ENCODE measurements around the gene WAC.

WAC gene

DNA sequence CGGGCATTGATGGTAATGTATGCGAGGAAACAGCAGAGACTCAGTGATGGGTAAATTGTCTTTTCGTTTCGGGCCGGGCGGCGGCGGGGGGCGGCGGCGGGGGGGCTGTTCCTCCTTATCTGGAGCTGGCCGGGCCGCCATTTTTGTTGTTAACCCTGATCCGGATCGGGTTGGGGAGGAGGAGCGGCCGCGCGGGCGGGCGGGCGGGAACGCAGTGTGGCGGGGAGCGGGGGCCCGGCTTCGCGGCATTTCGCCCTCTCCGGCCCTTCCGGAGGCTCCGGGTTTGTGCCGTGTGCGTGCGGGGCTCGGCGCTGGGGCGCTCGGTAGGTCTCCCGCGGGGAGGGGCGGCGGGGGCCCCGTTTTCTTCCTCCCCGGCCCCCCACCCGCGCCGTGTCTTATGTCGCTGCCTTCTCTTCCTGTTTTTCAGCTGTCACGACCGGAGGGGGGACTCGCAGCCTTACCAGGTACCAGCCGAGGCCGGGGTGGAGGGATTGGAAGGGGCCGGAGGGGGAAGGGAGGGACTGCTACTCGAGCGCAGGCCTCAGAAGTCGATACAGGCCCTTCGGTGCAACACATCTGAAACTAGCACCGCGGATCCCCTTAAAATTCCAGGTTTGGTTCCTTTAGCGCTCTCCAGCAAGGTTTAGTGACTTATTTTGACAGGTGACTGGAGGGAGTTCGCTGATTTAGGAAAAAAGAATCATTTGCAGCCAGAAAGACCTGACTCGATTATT lies 820 bp downstream of the WAC start:
- no peak for DNase-seq

DNA sequence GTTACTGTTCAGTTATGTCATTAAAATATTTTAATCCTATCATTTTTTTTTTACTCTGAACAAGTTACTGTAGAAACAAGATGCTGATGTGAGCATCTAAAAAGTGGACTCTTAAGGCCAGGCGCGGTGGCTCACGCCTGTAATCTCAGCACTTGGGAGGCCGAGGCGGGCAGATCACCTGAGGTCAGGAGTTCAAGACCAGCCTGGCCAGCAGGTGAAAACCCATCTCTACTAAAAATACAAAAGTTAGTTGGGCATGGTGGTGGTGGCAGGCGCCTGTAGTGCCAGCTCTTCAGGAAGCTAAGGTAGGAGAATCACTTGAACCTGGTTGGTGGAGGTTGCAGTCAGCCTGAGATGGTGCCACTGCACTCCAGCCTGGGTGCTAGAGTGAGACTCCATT lies 2.9 kb downstream of the WAC start:
- DNase-seq = no peak

DNA sequence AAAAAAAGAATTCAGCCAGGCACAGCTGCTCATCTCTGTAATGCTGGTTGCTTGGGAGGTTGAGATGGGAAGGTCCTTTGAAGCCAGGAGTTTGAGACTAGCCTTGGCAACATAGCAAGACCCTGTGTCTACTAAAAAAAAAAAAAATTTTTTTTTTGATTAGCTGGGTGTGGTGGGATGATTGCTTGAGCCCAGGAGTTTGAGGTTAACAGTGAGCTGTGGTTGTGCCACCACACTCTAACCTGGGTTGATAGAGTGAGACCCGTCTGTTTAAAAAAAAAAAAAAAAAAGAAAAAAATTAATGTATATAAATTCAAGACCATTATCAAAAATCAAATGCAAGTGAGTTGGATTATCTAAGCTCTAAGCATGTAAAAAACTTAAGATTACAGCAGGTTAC lies 5.7 kb downstream of the WAC start:
- DNase-seq = no peak

DNA sequence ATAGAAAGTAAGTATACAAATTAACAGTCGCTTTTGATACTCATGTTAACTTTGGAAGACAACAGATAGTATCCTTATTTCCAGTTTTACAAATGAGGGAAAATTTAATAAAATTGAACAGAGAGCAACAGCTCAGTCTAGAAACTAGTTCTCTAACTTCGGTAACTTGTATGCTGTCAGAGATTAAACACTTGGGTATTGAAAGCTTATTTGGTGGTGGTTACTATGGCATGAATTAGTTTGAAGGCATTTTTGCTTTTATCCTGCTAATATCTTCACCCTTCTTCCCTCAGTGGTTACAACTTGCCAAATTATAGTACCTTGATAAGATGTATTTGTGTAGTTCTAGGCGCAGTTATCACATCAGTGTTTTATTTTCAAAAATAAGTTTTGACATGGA lies 7.2 kb downstream of the WAC start:
- no peak for DNase-seq

DNA sequence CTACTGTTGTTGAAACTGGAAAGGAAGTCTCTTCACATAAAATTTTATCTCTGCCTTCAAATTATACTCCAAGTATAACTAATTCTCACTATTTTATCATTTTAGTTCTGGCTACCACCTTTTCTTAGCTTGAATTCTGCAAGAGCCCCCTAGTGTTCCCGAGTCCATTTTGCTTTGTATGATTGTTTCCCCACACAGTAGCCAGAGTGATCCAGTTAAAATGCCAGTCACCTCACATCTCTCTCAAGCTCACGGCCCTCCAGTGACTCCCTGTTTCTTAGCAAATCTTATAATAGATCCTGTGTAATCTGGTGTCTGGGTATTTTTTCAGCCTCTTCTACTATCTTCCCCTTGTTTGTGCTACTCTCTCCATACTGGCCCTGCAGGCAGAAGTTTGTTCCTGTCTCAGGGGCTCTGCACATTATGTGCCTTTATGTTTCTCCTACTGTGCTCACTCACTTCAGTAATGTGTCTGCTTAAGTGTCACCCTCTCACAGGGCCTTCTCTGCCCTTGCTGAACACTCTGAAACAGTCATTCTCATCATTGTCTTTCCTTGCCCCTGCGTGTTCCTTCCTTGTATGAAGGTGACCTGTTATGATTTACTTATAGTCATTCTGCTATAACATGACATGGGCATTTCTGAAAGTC lies 8.9 kb downstream of the WAC start:
- no peak for DNase-seq

DNA sequence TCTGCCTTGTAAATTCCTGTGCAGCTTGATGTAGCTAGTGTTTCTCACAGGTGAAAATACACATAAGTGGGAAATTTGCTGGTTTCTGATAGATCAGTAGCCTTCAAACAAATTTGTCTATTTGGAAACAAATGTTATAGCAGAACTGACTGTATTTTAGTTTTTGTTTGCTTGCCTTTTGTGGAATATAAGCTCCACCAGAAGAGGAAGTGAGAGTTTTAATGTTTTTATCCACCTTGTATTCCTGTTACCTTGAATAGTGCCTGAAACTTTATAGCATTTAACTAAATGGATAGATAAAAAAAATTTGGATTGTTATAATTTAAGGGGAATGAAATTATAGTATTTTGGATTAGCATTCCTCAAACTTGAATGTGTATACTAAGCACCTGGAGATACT lies 9.8 kb downstream of the WAC start:
- DNase-seq = no peak

DNA sequence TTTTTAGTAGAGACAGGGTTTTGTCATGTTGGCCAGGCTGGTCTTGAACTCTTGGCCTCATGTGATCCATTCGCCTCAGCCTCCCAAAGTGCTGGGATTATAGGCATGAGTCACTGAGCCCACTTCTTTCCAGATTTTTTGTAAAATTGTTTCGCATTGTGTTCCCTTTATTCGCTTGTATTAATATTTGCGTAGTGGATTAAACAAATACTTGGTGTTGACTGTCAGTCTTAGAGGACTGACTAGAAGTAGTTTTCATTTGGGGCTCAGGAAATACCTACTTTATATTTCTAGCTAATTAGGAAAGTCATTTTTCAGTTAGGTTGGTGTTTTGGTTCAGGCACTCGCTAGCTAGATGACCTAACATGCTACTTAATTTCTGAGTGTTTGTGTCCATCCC lies 11.1 kb downstream of the WAC start:
- no peak for DNase-seq

DNA sequence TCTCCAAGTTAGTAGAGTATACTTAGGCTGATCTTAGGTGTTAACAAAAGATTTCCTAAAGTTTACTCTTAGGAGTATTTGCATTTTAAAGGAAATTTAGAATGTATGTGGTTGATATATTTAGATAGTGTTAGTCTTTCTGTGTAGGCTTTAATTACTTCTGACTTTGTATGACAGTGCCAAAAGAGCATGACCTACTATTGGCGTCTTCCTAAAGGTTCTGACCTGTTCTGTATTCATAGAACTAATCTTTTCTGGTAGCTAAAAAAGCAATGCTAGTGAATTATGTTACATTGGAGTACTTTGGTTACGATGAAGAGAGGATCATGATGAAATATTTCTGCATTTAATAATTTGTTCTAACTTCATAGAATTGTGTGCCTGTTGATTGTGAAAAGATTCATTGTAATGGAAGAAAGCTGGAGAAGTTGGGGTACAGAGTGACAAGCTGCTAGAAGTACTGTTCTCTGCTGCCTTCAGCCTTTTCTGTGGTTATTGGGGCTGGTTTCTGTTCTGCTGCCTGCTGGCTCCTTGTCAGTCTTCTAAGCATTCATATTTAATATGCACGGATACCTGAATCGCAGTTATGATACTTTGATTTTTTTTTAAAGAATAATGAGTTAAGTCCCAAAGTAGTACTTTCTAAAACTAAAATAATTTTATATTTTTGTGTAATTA lies 13.2 kb downstream of the WAC start:
- no peak for DNase-seq

DNA sequence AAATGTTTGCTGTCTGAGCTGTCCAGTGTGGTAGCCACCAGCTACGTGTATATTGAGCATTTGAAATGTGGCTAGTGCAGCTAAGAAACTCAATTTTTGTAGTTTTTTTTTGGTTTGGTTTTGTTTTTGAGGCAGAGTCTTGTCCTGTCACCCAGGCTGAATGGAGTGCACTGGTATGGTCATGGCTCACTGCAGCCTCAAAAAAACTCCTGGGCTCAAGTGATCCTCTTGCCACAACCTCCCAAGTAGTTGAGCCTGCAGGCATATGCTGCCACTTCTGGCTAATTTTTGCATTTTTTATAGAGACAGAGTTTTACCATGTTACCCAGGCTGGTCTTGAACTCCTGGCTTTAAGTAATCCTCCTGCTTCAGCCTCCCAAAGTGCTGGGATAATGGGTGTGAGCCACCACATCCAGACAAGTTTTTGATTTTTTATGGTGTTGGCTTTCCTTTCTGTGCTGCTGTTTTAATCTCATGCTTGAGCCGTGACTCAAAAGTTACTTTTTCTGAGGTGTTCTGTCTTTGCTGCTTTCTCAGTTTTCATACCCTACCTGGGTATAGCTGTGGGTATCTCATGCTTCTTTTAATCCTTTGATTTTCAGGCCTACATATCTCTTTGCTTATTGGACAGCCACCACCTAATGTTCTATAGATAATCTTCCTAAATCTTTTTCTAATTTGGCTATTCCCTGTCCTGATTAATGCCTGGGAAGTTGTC lies 16.0 kb downstream of the WAC start:
- DNase-seq = no peak

DNA sequence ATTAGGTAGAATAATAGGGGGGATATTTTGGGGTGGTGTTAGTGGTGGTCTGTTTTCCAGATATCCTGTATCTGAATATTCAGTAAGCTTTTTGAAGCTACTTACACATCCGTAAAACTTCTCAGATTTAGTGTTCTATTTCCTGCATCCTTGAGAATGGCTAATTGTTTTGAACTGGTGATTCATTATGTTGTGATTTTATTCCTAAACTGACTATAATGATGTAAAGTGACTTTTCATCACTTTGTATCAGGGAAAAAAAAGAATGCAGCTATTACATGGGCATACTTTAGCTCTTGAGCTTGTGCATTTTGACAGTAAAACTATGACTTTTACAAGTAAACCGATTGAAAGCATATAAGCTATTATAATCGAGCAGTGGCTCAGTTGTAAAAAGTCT lies 18.2 kb downstream of the WAC start:
- no peak for DNase-seq

DNA sequence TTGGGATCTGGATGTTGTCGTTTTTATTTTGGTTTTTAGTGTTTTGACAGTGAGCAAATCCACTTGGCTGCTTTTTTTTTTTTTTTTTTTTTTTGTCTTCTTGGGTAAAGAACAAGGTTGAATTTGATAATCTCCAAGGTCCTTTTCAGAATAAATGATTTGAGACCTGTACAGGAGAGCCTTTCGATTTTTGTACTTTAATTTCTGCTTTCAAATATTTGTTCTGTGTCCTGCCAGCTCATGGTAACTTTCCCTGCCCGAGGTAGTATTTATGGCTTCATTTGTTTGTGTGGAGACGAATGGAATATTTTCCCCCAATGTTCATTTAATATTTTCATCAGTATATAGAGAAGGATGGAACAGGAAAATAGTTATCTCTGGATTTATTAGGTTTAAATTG lies 19.9 kb downstream of the WAC start:
- DNase-seq = no peak

DNA sequence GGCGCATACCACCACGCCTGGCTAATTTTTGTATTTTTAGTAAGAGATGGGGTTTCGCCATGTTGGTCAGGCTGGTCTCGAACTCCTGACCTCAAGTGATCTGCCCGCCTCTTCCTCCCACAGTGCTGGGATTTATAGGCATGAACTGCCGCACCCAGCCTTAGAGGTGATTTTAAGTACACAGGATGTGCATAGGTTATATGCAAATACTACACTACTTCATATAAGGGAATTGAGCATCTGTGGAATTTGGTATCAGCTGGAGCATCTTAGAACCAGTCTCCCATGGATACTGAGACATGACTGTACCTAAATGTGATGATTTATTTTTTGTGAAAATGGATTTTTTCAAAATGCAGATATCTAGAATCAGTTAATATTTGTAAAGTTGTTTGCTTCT lies 21.1 kb downstream of the WAC start:
- no peak for DNase-seq

DNA sequence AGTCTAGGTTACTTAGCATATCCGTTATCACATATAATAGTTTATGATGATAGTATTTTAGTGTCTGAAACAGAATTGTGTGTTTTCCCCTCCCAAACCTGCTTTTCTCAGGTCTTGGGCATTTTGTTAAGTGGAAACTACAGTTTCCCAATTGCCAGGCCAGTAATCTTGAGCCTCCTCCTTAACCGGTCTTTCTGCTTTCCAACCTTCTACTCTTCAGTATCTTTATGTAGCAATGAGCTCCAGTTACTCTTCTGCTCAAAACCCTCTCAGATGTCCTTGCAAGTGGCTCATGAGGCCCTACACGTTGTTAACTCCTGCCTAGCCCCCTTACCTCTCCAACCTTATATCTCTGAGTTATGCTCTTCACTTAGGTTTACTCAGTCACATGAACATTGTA lies 22.0 kb downstream of the WAC start:
- no peak for DNase-seq

DNA sequence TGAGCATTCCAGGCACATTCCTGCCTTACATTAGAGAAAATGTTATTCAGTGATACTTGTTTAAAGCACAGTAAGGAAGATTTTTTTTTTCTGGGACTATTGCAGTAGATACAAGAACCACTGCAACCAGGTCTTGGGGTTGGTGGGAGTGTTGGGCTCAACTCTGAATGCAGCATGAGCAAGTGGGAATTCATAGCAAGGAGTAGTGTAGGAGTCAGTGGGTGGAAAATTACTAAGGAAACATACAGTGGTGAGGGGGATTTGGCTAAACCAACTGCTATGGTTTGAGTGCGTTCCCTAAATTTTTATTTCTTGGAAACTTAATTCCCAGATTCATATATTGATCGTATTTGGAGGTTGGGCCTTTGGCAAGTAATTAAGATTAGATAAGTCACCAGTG lies 22.4 kb downstream of the WAC start:
- DNase-seq = no peak

DNA sequence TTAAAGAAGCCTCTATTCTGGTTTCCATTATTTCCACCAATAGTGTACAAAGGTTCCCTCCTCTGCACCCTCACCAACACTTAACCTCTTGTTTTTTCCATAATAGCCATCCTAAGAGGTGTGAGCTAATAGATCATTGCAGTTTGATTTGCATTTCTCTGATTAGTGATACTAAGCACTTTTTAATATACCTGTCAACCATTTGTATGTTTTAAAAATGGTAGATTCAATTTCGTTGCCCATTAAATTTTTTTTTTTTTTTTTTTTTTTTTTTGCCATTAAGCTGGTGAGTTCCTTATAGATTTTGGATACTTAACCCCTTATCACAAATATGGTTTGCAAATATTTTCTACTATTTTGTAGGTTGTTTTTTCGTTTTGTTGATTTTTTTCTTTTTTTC lies 23.2 kb downstream of the WAC start:
- DNase-seq = no peak

DNA sequence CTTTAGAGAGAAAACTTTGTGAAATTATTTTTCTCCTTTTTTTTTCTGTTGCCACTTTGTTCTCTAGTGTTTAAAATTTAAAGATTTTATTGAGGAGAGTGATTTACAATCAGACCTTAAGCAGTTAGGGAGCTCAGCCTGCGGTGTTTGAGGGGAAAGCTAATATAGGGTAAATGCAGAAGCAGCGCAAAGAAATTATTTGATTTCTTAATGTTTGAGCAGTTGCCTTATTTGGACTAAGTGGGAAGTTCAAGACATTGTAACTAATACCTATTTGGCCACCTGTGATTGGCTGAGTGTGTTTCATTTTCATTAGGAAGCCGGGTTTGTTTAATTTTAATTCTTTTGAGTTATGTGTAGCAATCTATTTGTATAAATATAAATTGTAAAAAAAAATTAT lies 25.3 kb downstream of the WAC start:
- no peak for DNase-seq

DNA sequence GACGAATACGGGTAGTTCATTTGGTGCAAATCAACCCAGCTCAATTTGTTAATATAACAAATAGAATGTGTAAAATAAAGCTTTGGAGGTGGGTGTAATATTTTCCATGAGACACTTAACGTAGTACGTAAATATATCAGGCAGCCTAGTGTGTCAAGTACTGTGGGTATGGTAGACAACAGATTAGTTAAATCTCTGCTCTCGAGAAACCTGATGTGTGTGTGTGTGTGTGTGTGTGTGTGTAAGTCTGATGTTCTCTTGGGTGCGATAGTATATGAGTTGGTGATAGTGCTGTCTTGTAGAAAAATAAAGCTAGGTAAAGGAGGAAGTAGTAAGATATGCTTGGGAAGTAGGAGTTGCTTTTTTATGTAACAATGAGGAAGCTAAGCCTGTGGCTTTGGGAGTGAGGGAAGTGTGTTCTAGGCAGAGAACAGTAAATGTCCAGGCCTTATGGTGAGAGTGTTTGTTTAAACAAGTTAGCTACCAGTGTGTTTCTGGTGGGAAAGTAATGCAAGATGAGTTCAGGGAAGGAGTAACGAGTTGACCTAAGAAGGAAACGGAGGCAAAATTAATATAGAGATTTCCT lies 26.1 kb downstream of the WAC start:
- no peak for DNase-seq

DNA sequence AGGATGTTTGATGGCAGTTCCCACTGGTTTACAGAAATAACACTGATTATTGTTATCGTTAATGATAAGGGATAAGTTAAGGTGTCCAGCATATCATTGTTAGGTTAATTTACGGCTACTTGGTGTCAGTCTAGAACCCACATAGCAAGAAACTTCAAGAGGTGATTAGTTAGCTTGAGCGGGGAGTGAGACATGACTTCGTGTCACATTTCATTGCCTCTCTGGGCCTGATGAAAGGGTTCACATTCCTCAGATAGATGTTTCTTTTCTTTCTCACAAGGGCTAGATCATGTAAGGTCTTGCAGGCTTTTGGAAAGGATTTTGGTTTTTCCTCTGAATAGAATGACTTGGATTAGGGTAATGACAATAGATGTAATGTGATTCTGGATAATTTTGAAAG lies 26.7 kb downstream of the WAC start:
- no peak for DNase-seq

DNA sequence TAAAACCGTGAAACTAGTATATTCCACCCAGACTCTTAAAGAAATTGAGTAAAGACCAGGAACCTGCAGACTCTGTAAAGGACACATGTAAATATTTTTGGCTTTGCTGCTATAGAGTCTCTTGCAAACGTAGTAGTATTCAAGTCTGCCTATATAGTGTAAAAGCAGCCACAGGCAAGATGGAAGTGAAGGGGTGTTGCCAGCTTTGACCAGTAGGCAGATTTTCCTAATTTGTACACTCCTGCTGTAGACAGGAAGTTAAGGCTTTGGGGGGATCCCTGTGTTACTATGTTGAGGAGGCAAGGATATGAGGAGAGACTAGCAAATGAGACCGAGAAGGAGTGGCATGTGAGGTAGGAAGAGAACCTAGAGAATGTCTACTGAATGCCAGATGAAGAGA lies 27.7 kb downstream of the WAC start:
- no peak for DNase-seq

DNA sequence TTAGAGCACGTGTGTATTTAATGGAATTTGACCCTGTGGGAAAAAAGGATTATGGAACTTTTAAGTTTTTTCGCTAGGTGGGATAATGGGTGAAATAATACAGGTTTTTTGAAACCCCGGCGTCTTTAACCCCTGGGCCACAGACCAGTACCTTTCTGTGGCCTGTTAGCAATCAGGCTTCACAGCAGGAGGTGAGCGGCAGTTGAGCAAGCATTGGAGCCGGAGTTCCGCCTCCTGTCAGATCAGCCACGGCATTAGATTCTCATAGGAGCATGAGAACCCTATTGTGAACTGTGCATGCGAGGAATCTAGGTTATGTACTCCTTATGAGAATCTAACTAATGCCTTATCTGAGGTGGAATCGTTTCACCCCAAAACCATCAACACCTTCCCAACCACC lies 28.6 kb downstream of the WAC start:
- DNase-seq = no peak

DNA sequence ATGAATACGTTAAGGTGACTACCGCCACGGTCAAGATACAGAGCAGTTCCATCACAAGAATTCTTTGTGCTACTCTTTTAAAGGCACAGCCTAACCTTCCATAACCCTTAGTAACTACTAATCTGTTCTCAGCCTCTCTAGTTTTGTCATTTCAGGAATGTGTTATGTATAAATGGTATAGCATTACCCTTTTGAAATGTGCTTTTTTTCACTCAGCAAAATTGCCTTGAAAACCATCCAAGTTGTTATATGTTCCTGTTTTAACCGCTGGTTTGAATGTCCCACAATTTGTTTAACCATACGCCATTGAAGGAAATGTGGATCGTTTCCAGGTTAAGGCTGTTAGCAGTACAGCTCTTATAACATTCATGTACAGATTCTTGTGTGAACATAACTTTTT lies 32.0 kb downstream of the WAC start:
- DNase-seq = no peak

DNA sequence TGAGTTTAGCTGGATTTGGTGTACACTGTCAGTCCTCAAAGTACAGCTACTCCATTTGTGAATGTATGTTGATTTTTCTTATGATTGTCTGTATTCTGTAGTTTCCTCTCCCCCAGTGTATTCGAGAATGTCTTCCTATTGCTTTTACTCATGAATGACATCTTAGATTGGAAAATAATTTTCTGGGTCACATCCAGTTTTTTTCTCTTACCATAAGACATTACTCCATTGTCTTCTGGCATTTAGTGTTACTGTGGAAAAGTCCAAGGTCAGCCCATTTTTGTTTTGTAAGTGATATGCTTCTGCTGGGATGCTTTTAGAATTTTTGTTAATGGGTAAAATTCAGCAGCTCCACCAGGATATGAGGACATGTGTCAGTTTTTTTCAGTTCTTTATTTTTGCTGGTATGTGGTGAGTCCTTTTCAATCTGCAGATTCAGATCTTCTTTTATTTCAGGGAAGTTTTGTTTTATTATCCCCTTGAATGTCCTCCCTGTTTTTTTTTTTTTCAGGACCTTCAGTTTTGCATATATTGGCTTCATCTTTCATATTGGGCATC lies 33.6 kb downstream of the WAC start:
- DNase-seq = no peak

DNA sequence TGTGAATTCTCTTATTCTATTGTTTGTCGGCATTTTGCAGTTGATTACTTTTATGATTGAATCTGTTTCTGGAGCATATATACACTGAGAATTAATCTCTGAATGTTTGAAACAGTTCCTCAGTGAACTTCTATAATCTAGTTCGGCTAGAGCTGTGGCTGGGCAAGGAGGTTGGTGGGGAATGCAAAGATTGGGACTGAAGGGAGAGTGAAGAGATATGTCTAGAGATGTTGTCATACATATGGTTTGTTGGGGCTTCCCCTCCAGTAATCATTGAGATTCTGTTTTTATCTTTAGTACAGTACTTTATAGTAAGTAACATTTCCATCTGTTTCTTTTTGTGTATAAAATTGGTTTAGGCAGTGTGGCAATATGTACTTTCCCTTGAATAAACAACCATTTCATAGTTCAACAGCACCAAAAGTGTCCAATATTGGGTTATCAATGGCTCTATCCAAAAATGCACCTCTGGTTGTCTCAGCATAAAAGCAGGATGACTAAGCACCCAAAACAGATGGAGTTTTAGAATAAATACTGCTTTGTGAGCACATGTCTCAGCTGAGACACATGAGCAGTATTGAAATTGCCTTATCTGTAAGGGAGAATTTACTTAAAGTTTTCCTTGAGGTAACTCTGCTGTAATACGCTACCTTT lies 36.7 kb downstream of the WAC start:
- DNase-seq = no peak
